DMS114 treated with DMSO at 0.1 percent for 48 hours (cell line): ENCODE measurements around the gene LHX5.

Experiments
- DNase-seq: peaks from one replicate; lab custom pipeline; 2025; ENCODE audit not compliant: unreplicated experiment; lab: John Stamatoyannopoulos, UW

LHX5 gene

DNA sequence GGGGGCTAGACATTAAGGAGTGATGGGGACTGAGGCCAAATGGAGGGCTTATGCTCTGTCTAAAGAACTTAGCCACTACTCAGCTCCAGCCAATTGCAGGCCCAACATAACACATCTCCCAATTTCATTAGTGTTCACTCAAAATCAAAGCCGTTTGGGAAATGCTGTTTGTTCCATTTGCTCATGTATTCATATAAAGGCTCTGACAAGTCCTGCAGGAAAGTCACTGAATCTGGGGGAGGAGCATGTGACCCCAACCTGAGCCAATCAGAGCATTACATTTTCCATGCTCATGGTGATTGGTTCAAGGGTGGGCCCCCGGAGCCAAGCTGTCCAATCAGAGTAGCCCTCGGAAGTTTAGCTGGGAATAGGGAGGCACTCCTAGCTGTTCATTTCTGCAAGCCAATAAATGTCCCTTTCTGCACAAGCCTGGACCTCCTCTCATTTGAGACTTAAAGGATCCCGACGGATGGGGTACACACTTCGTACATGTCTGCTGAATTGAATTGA lies 28.6 kb downstream of the LHX5 start:
- DNase-seq, result no peak

GRCh38 chr12:113440947-113441782 lies 30.5 kb downstream of the LHX5 start:
- no peak for DNase-seq

GRCh38 chr12:113440336-113440735 lies 31.3 kb downstream of the LHX5 start:
- no peak for DNase-seq

DNA sequence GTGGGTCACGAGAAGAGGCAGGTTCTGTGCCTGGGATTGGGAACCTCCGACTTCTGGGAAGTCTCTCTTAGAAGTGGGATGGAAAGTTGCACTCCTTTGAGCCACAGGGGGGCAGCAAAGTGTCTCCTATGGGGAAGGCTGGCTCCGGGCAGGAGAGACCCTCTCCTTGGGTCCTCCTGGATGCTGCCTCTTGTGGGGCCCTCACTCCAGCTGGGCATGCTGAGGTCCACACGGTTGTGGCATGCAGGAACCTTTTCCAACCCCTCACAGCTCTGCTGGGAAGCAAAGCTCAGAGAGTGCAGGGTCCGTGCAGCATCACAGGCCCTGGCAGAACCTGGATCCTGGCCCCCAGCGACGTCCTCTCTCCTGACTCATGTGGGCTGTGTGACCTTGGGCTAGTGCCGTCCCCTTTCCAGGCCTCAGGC lies 32.1 kb downstream of the LHX5 start:
- DNase-seq, result peak; percentile 49

DNA sequence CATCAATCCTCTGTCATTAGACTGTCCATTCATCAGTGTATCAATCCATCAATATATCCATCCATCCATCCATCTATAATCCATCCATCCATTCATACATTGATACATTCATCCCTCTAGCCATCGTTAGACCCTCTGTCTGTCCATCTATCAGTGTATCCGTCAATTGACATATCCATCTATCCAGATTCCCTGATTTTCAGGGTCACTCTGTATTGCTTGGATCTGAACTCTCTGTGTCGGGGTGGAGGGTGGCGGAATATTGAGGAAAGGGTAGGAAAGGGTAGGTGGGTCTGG lies 32.4 kb downstream of the LHX5 start:
- no peak for DNase-seq

DNA sequence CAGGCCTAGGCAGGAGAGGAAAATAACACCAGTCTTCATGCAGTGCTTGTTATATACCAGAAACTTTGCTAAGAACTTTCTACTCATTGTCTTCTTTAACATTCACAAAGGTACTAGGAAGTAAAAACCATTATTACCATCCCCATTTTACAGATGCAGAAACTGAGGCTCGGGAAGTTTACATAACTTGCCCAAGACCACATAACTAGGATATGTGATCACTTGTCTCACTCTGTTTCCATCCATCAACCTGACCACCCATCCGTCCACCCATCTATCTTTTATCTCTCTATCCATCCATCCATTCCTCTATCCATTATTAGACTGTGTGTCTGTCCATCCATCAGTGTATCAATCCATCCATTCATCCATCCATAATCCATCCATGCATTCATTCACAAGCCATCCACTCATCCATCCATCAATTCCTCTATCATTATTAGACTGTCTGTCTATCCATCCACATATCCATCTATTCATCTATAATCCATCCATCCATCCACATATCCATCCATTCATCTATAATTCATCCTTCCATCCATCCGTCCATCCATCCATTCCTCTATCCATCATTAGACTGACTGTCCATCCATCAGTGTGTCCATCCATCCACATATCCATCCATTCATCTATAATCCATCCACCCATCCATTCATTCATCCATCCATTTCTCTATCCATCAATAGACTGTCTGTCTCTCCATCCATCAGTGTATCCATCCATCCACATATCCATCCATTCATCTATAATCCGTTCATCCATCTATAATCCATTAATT lies 33.0 kb downstream of the LHX5 start:
- no peak for DNase-seq

- no peak for DNase-seq
These were observed 34.0 kb downstream of the LHX5 start for GRCh38 chr12:113437729-113438100.

DNA sequence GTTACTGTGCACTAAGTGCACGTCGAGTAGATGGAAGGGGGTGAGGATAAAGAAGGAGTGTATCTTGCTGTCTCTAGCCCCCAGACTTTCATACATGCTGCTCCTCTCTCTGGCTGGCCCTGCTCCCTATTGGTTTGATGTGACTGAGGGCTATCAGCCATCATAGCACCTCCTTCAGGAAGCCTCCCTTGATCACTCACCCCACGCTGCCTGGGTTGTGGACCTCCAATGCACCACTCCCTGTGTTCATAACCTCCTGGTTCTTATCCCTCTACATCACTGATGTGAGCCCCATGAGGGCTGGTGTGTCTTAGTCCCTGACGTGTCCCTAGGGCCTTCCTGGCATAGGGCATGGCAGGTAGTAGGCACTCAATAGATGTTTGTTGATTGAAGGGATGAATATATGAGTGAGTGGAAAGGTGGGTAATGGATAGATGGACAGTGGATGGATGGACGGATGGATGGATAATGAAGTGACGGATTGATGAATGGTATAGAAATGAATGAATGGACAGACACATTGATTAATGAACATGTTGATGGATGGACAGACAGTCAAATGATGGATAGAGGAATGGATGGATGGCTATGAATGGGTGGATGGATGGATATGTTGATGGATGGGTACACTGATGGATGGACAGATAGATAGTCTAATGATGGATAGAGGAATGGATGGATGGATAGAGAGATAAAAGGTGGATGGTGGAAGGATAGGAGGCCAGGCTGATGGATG lies 34.5 kb downstream of the LHX5 start:
- DNase-seq, result no peak

DNA sequence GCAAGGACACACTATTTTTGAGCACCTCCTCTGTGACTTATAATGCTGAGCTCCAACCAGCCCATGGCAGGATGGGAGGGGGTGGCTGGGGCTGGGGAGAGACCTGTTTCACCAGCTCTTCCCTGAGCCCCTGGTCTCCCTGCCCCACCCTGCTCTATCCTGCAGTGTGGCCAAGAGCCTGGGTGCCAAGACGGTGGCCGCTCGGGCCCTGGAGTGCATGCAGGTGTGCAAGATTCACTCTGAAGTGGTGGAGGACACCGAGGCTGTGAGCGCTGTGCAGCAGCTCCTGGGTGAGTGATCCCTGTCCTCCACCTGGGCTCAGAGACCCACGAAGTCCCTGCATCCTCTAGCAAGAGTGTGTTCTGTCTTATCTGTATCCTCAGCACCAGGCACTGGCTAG lies 35.1 kb downstream of the LHX5 start:
- no peak for DNase-seq

- DNase-seq, result no peak
These were observed 36.3 kb downstream of the LHX5 start for GRCh38 chr12:113435367-113435766.

DNA sequence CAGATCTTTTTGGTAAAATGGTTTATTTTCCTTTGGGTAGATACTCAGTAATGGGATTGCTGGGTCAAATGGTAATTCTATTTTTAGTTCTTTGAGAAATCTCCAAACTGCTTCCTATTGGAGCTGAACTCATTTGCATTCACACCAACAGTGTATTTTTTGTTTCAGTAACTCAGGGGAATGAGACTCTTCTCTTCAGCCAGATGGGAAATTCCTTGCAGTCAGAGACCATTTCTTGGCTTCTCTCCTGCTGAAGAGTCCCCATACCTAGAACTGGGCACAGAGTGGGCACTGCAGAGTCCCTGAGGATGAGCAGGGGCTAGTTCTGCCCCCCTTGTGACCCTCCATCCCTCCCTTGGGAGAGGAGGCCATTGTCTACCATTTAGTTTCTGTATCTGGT lies 38.7 kb downstream of the LHX5 start:
- DNase-seq, result no peak

DNA sequence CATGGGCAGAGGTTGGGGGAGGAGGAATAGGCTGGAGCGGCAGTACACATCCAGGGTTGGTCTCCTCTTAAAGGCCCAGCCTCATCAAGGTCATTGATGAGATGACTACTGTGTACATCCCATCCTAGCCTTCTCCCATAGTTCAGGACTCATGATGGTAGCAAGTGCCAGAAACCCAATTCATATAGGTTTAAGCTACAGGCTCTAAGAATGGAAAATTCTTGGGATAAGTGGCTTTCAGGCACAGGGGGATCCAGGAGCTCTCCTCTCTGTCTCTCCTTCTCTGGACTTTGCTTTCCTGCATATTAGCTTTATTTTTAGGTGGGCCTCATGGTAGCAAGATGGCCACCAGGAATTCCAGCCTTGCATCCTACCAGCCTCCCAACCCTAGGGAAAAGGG lies 43.2 kb downstream of the LHX5 start:
- DNase-seq, result no peak

DNA sequence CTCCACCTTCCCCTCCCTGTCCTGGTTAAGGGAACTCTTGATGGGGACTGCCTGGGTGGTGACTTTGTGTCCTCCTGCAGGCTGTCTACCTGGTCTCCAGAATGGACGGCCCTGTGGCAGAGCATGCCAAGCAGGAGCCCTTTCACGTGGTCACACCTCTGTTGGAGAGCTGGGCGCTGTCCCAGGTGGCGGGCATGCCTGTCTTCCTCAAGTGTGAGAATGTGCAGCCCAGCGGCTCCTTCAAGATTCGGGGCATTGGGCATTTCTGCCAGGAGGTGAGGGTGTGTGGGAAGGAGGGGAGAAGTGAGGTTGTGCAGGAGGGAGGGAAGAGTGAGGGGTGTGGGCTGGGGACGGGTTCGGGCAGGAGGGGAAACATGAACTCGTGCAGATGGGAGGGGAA lies 43.8 kb downstream of the LHX5 start:
- no peak for DNase-seq

- DNase-seq, result no peak
These were observed 45.7 kb downstream of the LHX5 start for GRCh38 chr12:113425960-113426453.

GRCh38 chr12:113424915-113425823 lies 46.5 kb downstream of the LHX5 start:
- DNase-seq, result peak; percentile 37

GRCh38 chr12:113424456-113424855 lies 47.2 kb downstream of the LHX5 start:
- DNase-seq, result no peak

DNA sequence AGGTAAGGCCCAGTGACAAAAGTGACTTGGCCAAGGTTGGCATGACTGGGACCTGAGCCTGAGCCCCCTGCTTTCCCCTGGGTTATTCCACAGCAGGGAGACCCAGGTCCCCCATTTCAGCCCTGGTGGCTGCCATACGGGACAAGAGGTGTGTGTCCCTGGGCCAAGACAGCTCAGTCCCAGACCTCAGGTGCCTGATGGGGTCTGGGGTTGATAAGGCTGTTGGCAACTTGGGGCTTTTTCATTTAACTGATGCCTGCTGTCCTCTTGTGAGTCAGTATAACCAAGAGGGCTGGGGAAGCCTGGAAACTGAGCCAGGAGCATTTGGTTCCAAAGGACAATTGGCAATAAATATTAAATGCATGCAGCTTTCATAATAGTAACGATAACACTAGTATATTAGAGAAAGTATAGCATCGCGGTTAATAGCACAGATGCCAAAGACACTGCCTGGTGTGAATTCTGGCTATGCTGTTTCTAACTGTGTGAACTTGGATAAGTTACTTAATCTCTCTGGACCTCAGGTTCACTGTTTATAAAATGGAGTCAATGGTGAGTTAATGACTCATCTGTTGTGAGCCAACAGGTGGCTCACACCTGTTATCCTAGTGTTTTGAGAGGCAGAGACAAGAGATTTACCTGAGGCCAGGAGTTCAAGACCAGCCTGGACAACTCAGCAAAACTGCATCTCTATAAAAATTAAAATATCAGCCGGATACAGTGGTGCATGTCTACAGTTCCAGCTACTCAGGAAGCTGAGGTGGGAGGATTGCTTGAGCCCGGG lies 48.6 kb downstream of the LHX5 start:
- DNase-seq, result no peak

DNA sequence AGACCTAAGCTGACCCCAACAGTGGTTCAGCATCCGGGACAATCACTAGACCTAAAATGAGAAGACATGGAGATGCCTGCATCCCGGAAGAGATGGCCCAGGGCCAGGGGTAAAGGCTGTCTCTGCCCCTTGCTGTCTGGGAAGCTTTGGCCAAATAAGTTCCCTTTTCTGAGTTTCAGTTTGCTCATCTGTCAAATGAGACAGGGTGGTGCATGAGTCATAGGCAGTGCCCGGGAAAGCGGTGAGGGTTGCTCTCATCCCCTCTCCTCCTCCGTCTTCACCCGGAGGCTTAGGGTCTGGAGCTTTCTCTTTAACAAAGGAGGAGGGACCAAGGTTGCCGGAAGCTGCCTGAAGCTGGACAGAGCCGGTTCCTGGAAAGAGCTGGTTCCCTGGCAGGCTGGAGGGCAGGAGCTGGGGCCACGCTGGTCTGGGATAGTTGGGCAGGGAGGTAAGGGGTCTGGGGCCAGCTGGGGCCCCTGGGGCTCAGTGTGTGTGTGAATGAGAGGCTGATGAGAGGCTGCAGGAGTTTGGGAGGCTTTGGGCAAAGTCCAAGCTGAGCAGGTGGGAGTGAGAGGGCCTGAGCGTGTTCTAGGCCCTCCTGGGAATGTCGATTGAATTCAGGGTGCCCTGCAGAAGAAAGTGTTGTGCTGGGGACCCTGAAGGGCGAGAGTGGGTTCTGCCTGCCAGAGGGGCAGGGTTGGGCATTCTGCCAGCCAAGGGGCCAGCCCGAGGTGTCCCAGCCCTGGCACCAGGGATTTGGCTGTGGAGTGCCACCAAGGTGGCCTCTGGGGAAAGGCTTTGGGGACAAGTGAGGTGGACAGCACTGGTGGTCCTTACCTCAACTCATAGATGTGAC lies 49.4 kb downstream of the LHX5 start, which contains the start of gene SDSL:
SDSL (plus strand) TSS at position 351 of the 856 bp plus-strand sequence. CDS start 5,603 bp downstream, outside the sequence.
- DNase-seq, result peak; percentile 48
